ENCODE data around the gene RHO.
"Not testable (repeated sequence)": the region's sequence is repeated elsewhere in the genome, so short reads cannot be mapped to it uniquely, and the experiment has no call there.

Gene RHO

DNA sequence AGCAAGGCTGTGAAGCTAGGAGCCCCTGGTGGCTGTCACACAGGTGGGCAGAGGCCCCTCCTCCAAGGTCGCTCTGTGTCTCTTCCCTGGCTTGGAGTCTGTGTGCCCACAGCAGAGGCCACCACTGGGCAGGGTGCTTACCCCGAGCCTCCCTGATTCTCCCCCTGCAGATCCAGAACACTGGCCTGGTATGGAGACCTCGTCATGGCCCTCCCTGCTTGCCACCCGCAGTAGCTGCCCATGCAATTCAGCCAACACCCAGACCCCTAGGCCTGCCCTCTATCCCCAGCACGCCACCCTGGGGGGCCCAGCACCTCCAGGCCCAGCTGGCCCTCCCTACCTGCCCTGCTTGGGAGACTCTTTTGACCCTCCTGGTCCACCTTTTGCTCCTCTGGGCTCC, 5.5 kb upstream of the RHO start:
- no peak for DNase-seq

DNA sequence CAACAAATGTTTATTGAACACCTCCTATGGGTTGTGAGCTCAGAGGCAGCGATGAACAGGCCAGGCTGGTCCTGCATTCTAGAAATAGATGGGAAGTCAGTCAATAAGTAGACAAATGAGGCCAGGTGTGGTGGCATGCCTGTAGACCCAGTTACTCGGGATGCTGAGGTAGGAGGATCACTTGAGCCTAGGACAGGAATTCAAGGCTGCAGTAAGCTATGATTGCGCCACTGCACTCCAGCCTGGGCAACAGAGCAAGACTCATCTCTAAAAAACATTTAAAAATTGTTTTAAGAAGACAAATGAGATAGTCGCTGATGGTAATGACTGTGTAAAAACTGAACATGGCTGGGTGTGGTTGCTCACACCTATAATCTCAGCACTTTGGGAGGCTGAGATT, 4.4 kb upstream of the RHO start:
- no peak for DNase-seq

DNA sequence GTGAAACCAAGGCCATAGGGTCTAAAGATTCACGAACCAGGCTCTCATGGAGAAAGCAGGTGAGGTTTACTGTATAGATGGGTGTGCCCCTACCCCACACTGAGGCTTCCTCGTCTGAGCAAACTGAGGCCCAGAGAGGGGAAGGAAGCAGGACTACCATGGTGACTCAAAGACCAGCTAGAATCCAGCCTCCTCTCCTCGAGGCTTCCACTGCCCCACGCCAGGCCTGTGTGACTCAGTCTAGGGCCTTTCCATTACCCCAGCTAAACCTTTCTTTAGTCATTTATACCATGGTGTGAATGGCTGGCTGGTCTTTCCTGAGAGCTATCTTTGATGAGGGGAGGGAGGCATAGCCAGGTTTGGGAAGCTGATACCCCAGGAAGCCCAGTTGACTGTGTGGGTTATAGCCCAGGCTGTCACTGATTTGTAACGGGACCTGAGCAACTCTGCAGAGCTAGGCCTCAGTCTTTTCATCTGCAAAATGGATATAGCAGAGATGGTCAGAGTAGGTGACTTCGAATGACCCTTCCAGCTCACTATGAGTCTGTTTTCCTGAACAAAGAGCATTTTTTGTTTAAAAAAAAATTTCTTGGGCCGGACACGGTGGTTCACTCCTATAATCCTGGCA, 3.0 kb upstream of the RHO start:
- DNase-seq: no peak

DNA sequence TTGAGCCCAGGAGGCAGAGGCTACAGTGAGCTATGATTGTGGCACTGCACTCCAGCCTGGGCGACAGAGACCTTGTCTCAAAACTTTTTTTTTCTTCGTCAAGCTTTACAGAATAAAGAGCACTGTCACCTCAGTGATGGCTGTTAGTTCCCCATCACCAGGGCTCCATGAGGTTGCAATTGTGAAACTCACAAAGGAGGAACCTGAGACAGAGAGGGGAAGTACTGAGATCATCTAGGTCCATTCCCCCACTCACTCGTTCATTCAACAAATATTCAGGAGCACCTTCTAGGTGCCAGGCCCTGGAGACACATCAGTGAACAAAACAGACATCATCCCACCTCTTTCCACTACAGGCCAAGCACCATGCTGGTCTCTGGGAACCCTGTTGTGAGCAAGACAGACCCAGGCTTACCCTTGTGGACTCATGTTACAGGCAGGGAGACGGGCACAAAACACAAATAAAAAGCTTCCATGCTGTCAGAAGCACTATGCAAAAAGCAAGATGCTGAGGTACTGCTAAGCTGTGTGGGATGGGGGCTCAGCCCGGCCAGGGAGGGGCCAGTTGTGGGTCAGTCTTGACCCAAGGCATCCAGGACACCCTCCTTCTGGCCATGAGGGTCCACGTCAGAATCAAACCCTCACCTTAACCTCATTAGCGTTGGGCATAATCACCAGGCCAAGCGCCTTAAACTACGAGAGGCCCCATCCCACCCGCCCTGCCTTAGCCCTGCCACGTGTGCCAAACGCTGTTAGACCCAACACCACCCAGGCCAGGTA, 2.1 kb upstream of the RHO start:
- no peak for DNase-seq

DNA sequence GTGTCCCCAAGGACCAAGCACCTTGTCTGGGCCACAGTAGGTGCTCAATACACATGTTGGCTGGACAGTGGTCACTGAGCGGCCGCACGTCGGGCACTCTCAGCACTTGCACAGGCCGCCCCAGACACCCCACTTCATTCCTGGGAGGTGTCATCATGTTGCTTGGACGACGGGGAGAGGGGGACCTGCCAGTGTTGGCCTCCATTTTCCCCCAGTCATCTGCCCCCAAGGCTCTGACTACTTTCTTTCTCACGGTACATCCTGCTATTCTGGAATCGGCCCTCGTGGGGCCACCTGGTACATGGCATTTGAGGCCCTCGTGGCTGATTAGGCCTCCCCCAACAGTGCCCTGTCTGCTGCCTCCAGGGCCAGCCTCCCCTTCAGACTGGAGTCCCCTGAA, 1.2 kb upstream of the RHO start:
- DNase-seq: no peak

DNA sequence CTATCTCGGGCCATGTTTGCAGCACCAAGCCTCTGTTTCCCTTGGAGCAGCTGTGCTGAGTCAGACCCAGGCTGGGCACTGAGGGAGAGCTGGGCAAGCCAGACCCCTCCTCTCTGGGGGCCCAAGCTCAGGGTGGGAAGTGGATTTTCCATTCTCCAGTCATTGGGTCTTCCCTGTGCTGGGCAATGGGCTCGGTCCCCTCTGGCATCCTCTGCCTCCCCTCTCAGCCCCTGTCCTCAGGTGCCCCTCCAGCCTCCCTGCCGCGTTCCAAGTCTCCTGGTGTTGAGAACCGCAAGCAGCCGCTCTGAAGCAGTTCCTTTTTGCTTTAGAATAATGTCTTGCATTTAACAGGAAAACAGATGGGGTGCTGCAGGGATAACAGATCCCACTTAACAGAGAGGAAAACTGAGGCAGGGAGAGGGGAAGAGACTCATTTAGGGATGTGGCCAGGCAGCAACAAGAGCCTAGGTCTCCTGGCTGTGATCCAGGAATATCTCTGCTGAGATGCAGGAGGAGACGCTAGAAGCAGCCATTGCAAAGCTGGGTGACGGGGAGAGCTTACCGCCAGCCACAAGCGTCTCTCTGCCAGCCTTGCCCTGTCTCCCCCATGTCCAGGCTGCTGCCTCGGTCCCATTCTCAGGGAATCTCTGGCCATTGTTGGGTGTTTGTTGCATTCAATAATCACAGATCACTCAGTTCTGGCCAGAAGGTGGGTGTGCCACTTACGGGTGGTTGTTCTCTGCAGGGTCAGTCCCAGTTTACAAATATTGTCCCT, 1.2 kb downstream of the RHO start:
- no peak for DNase-seq

DNA sequence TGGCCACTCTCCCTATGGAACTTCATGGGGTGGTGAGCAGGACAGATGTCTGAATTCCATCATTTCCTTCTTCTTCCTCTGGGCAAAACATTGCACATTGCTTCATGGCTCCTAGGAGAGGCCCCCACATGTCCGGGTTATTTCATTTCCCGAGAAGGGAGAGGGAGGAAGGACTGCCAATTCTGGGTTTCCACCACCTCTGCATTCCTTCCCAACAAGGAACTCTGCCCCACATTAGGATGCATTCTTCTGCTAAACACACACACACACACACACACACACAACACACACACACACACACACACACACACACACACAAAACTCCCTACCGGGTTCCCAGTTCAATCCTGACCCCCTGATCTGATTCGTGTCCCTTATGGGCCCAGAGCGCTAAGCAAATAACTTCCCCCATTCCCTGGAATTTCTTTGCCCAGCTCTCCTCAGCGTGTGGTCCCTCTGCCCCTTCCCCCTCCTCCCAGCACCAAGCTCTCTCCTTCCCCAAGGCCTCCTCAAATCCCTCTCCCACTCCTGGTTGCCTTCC, 1.9 kb downstream of the RHO start:
- no peak for DNase-seq

DNA sequence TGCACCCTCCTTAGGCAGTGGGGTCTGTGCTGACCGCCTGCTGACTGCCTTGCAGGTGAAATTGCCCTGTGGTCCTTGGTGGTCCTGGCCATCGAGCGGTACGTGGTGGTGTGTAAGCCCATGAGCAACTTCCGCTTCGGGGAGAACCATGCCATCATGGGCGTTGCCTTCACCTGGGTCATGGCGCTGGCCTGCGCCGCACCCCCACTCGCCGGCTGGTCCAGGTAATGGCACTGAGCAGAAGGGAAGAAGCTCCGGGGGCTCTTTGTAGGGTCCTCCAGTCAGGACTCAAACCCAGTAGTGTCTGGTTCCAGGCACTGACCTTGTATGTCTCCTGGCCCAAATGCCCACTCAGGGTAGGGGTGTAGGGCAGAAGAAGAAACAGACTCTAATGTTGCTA, 2.4 kb downstream of the RHO start:
- DNase-seq: no peak

DNA sequence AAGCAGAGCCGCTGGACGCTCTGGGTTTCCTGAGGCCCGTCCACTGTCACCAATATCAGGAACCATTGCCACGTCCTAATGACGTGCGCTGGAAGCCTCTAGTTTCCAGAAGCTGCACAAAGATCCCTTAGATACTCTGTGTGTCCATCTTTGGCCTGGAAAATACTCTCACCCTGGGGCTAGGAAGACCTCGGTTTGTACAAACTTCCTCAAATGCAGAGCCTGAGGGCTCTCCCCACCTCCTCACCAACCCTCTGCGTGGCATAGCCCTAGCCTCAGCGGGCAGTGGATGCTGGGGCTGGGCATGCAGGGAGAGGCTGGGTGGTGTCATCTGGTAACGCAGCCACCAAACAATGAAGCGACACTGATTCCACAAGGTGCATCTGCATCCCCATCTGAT, 3.3 kb downstream of the RHO start:
- DNase-seq: no peak

DNA sequence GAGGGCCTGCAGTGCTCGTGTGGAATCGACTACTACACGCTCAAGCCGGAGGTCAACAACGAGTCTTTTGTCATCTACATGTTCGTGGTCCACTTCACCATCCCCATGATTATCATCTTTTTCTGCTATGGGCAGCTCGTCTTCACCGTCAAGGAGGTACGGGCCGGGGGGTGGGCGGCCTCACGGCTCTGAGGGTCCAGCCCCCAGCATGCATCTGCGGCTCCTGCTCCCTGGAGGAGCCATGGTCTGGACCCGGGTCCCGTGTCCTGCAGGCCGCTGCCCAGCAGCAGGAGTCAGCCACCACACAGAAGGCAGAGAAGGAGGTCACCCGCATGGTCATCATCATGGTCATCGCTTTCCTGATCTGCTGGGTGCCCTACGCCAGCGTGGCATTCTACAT, 3.8 kb downstream of the RHO start:
- DNase-seq: no peak

DNA sequence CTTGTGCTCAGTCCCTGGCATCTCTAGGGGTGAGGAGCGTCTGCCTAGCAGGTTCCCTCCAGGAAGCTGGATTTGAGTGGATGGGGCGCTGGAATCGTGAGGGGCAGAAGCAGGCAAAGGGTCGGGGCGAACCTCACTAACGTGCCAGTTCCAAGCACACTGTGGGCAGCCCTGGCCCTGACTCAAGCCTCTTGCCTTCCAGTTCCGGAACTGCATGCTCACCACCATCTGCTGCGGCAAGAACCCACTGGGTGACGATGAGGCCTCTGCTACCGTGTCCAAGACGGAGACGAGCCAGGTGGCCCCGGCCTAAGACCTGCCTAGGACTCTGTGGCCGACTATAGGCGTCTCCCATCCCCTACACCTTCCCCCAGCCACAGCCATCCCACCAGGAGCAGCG, 5.0 kb downstream of the RHO start:
- no peak for DNase-seq

DNA sequence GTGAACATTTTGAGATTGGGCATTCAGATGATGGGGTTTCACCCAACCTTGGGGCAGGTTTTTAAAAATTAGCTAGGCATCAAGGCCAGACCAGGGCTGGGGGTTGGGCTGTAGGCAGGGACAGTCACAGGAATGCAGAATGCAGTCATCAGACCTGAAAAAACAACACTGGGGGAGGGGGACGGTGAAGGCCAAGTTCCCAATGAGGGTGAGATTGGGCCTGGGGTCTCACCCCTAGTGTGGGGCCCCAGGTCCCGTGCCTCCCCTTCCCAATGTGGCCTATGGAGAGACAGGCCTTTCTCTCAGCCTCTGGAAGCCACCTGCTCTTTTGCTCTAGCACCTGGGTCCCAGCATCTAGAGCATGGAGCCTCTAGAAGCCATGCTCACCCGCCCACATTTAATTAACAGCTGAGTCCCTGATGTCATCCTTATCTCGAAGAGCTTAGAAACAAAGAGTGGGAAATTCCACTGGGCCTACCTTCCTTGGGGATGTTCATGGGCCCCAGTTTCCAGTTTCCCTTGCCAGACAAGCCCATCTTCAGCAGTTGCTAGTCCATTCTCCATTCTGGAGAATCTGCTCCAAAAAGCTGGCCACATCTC, 6.1 kb downstream of the RHO start:
- no peak for DNase-seq

DNA sequence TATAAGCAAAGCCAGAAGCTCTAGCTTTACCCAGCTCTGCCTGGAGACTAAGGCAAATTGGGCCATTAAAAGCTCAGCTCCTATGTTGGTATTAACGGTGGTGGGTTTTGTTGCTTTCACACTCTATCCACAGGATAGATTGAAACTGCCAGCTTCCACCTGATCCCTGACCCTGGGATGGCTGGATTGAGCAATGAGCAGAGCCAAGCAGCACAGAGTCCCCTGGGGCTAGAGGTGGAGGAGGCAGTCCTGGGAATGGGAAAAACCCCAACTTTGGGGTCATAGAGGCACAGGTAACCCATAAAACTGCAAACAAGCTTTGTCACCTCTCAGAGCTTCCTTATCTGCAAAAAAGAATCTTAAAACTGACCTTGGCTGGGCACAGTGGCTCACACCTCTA, 6.6 kb downstream of the RHO start:
- DNase-seq: no peak

DNA sequence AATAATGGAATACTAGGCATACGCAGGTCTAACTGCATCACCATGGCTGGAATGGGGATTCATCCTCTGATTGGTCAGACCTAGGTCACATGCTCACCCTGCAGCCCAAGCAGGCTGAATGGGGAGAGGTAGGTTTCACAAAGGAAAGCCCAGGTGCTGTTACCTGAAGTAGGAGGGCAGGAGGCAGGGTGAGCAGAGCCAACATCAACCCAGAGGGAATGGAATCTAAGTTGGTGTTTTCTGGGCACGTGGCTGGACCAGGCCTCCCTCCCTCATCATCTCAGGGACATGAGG, 7.9 kb downstream of the RHO start:
- no peak for DNase-seq

DNA sequence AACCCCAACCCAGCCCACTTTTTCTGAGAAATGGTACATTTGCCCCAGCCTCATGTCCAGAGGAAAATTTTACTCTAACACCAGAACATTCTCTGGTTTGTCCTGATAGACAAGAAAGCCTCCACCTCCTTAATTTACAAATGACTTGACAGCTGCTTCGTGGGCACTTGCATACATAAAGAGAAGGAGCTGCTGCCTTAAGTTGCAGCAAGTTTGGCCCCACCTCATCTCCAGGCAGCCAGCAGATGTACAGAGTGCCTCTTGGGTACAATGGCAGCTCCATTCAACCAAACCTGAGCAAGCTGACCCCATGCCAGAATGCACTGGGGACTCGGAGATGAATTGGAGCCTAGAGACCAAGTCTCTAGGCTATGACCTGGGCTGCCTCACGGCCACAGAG, 8.4 kb downstream of the RHO start:
- DNase-seq: no peak

DNA sequence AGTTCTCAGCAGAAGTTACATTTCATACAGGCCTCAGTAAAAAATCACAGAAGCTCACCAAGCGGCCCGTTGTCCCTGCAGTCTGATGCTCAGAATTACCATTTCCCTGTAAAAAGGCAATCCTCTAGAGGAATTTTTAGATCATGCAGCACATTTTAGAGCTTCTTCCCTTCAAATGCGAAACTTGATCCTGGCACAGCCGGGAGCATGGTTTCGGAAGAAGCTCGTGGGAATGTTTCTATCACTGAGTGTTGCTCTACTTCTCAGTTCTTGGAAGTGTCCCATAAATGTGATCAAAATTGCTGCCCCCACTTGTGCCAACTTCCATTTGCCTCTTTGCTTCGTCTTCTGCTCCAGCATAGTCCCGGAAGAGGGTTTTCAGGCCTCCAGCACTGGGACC, 10.8 kb downstream of the RHO start:
- no peak for DNase-seq

DNA sequence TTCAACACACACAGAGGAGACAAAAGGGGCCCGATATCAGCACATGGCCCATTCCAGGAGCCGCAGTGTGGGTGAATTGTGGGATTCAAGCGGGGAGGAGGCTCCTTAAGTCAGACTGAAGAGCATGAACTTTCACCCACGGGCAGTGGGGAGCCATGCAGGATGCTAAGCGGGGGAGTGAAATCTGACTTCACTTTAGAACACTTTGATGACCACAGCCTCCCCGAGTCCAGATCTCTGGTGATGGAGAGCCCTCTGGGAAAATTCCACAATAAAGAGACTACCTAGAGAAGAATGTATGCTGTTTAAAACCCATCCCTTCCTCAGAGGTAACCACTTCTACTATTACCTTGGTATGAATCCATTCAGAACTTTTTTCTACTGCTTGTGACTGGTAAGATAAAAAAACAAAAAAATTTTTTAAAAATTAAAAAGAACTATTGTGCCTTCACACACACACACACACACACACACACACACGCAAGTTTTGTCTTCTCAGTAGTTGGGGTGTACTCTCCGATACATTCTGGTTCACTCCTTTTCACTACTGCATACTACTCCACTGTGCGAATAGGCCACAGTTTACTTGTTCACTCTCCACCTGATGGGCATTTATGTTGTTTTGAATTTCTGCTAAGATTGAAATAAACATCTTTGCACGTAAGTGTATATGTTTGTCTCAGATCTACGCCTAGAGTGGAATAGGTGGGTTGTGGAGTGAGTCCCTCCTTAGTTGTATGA, 12.5 kb downstream of the RHO start:
- DNase-seq: no peak

DNA sequence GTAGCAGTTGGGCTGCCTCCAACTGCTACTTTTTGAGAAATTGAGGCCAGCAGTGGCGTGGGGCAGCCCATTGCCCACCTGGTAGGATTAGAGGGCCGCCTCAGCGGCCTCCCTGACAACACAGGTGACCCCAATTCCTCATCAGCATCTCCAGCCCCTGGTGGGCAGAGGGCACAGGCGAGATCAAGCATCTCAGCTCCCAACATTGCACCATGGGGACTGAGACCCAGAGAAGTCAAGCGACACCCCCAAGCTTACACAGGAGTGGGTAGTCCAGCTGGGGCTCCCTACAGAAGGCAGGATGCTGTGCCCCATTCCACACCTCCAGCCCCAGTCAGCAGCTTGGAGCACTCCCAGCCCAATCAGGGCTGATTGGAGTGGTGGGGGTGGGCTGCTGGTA, 14.3 kb downstream of the RHO start:
- no peak for DNase-seq

DNA sequence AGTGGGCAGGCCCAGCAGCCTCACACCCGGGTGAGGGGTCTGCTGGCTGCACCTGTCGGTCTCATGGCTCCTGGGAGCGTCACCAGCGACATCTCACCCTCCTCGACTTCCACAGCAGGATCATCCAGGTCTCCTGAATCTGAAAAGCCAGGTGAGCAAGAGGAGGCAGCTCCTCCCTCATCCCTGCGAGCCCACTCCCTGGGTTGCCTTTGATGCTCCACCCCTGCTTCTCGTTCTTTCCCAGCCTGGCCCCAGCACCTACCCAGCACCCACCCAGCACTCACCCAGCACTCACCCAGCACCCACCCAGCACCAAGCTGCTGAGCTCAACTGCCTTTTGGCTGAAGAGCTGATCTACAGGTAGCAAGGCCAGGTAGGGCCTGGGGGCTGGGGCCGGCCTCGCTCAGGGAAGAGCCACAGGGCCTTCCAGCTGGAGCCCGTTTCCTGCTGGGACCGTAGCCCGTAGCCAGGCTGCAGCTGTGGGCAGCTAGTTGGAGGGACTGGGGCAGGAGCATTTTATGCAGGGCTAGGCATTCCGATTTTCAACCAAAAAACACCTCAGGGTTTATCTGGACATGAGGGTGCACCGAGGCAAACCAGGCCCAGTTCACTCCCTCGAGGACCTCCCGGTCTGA, 14.8 kb downstream of the RHO start, which contains the start of gene H1-8:
Gene H1-8, plus strand, starts transcription at position 20 of the 635 bp plus-strand sequence. Its CDS starts 44 bp downstream, at position 64.
- DNase-seq: no peak

DNA sequence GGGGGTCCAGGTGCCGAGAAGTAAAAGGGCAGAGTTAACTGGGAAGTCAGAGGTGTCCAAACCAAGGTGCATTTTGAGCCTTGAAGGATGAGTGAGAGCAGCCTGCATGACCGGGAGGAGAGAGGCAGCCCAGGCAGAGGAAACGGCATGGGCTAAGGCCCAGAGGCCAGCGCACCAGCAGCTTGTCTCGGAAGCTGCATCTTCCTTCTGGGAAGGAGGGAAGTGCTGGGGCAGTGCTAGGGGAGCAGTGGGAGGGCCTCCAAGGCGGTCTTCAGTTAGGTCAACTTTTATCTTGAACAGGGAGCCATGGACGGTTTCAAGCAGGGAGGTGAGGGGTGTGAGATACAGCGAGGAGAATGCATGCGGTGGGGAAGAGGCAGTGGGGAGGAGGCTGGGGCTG, 15.6 kb downstream of the RHO start:
- DNase-seq: no peak

DNA sequence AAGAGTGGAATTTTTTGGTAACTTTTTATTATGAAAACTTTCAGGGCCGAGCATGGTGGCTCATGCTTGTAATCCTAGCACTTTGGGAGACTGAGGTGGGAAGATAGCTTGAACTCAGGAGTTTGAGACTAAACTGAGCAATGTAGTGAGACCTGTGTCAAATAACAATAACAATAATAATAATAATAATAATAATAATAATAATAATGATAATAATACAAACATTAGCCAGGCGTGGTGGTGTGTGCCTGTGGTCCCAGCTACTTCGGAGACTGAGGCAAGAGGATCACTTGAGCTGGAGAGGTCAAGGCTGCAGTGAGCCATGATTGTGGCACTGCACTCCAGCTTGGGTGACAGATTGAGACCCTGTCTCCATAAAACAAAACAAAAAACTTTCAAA, 17.5 kb downstream of the RHO start:
- DNase-seq: not testable (repeated sequence)

DNA sequence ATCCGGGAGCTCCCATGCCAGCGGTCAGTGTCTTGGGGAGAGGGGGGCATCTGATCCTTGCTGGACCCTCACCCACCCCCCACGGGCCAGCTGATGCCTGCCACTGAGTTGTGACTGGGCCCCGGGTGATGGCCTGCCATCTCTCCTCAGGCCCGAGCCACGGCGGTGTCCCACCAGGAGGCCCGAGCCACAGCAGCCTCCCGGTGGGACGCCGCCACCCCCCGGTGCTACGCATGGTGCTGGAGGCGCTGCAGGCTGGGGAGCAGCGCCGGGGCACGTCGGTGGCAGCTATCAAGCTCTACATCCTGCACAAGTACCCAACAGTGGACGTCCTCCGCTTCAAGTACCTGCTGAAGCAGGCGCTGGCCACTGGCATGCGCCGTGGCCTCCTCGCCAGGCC, 18.8 kb downstream of the RHO start:
- no peak for DNase-seq
